ENCODE measurements around the gene MED27. TPM values are rescaled to one million over a fixed set of nuclear protein-coding genes. Genes with fewer than 3 reads are reported as not detected.

Gene MED27
- total and polyA plus RNA-seq, 10 of the 15 experiments (the other 5 are each of a cell fraction or from before 2014, with no cell fraction given): 20.3 to 50.3 (median 35.5) TPM

DNA sequence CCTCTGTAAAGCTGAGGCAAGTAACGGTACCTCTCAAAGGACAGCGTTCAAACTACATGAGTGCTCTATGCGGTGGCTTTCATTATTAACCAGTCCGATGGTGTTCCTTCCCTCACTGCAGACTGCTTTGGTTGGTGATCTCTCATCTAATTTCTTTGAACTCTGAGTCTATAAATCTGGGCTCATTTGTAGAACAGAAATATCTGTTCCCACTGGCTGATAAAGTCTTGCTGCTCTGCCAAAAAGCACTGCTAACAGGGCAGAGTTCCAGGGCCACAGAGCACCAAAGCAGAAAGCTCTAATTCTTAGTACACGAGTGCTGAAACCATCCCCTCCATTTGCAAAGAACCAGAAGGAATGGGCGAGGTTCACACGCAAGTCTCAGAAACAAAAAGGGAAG, 81.9 kb downstream of the MED27 start (continued):
- TF ChIP-seq, protein P1, sequence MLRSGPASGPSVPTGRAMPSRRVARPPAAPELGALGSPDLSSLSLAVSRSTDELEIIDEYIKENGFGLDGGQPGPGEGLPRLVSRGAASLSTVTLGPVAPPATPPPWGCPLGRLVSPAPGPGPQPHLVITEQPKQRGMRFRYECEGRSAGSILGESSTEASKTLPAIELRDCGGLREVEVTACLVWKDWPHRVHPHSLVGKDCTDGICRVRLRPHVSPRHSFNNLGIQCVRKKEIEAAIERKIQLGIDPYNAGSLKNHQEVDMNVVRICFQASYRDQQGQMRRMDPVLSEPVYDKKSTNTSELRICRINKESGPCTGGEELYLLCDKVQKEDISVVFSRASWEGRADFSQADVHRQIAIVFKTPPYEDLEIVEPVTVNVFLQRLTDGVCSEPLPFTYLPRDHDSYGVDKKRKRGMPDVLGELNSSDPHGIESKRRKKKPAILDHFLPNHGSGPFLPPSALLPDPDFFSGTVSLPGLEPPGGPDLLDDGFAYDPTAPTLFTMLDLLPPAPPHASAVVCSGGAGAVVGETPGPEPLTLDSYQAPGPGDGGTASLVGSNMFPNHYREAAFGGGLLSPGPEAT (IDR thresholded peaks at IDR 0.05; ENCODE audit: low read depth): no peak
- TF ChIP-seq, protein P2, sequence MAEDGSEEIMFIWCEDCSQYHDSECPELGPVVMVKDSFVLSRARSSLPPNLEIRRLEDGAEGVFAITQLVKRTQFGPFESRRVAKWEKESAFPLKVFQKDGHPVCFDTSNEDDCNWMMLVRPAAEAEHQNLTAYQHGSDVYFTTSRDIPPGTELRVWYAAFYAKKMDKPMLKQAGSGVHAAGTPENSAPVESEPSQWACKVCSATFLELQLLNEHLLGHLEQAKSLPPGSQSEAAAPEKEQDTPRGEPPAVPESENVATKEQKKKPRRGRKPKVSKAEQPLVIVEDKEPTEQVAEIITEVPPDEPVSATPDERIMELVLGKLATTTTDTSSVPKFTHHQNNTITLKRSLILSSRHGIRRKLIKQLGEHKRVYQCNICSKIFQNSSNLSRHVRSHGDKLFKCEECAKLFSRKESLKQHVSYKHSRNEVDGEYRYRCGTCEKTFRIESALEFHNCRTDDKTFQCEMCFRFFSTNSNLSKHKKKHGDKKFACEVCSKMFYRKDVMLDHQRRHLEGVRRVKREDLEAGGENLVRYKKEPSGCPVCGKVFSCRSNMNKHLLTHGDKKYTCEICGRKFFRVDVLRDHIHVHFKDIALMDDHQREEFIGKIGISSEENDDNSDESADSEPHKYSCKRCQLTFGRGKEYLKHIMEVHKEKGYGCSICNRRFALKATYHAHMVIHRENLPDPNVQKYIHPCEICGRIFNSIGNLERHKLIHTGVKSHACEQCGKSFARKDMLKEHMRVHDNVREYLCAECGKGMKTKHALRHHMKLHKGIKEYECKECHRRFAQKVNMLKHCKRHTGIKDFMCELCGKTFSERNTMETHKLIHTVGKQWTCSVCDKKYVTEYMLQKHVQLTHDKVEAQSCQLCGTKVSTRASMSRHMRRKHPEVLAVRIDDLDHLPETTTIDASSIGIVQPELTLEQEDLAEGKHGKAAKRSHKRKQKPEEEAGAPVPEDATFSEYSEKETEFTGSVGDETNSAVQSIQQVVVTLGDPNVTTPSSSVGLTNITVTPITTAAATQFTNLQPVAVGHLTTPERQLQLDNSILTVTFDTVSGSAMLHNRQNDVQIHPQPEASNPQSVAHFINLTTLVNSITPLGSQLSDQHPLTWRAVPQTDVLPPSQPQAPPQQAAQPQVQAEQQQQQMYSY (CRISPR knock-in tag; IDR thresholded peaks at IDR 0.05): no peak
- TF ChIP-seq NRF1 (conservative IDR thresholded peaks at IDR 0.05; ENCODE audit: low read depth, low read length) (no peak), PKNOX1 (IDR thresholded peaks at IDR 0.05) (no peak), WRNIP1 (IDR thresholded peaks at IDR 0.05; ENCODE audit: borderline replicate concordance, low read depth, low read length) (no peak), HCFC1 (IDR thresholded peaks at IDR 0.05; ENCODE audit: low read length) (no peak), STAT1 (conservative IDR thresholded peaks at IDR 0.05) (no peak), EZH2 (IDR thresholded peaks at IDR 0.05; ENCODE audit: borderline replicate concordance, control insufficient read depth, low read depth, low read length) (no peak)
- TF ChIP-seq, protein P3, sequence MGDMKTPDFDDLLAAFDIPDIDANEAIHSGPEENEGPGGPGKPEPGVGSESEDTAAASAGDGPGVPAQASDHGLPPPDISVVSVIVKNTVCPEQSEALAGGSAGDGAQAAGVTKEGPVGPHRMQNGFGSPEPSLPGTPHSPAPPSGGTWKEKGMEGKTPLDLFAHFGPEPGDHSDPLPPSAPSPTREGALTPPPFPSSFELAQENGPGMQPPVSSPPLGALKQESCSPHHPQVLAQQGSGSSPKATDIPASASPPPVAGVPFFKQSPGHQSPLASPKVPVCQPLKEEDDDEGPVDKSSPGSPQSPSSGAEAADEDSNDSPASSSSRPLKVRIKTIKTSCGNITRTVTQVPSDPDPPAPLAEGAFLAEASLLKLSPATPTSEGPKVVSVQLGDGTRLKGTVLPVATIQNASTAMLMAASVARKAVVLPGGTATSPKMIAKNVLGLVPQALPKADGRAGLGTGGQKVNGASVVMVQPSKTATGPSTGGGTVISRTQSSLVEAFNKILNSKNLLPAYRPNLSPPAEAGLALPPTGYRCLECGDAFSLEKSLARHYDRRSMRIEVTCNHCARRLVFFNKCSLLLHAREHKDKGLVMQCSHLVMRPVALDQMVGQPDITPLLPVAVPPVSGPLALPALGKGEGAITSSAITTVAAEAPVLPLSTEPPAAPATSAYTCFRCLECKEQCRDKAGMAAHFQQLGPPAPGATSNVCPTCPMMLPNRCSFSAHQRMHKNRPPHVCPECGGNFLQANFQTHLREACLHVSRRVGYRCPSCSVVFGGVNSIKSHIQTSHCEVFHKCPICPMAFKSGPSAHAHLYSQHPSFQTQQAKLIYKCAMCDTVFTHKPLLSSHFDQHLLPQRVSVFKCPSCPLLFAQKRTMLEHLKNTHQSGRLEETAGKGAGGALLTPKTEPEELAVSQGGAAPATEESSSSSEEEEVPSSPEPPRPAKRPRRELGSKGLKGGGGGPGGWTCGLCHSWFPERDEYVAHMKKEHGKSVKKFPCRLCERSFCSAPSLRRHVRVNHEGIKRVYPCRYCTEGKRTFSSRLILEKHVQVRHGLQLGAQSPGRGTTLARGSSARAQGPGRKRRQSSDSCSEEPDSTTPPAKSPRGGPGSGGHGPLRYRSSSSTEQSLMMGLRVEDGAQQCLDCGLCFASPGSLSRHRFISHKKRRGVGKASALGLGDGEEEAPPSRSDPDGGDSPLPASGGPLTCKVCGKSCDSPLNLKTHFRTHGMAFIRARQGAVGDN (IDR thresholded peaks at IDR 0.05): no peak
- TF ChIP-seq, protein P4, sequence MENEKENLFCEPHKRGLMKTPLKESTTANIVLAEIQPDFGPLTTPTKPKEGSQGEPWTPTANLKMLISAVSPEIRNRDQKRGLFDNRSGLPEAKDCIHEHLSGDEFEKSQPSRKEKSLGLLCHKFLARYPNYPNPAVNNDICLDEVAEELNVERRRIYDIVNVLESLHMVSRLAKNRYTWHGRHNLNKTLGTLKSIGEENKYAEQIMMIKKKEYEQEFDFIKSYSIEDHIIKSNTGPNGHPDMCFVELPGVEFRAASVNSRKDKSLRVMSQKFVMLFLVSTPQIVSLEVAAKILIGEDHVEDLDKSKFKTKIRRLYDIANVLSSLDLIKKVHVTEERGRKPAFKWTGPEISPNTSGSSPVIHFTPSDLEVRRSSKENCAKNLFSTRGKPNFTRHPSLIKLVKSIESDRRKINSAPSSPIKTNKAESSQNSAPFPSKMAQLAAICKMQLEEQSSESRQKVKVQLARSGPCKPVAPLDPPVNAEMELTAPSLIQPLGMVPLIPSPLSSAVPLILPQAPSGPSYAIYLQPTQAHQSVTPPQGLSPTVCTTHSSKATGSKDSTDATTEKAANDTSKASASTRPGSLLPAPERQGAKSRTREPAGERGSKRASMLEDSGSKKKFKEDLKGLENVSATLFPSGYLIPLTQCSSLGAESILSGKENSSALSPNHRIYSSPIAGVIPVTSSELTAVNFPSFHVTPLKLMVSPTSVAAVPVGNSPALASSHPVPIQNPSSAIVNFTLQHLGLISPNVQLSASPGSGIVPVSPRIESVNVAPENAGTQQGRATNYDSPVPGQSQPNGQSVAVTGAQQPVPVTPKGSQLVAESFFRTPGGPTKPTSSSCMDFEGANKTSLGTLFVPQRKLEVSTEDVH (IDR thresholded peaks at IDR 0.05; ENCODE audit: low read depth, partially characterized antibody): no peak
